Measurements from ENCODE around the gene HIGD2B.
"Not testable (repeated sequence)": the region's sequence is repeated elsewhere in the genome, so short reads cannot be mapped to it uniquely, and the experiment has no call there.

The HIGD2B gene

DNA sequence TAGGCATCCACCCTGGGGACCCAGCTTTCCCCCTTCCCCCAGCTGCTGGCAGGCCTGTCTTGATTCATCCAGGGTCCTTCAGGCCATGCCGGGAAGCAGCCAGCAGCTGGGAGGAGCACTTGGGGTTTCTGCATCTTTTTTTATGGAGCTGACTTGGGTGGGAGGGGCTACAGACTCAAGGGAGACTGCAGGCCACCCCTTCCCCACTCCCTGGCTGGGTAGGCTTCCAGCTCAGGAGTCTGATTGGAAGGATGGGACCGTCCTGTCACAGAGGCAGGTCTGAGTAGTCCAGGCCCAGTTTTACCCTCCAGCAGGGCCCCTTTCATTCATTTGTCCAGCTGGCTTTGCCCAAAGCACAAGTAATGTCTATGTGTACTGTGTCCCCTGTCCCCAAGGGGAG is 43.7 kb downstream of the HIGD2B start:
- POLR2A ChIA-PET; DNase-seq (ENCODE audit: extremely low spot score); CTCF ChIA-PET: not testable (repeated sequence)

DNA sequence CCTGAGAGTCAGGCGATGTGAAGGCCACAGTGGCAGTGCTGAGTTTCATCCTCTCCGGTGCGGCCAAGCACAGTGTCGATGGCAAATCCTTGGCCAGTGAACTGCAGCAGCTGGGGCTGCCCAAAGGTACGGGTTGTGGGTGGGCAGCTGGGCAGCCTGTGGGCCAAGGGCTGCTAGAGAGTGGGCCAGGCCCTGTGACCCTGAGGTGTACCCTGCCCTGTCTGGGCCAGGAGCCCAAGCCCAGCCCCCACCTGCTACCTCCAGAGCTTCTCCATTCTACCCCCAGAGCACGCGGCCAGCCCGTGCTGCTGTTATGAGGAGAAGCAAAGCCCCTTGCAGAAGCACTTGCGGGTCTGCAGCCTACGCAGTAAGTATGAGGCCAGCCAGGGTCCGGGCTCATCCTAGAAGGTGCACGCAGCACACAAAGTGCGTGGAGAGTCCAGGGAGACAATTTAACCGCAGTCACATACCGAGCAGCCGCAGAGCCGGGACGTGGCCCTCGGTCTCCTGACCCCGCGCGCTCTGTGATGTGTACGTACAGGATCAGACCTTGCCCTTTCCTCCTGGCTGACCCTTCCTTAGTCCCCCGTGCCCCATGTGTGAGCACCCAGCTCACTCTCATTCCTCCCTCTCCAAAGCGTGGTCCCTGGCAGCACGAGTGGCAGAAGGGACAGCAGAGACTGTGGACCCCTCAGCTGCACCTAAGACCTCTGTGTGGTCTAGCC is 46.1 kb downstream of the HIGD2B start:
- POLR2A ChIA-PET; CTCF ChIA-PET; DNase-seq (ENCODE audit: extremely low spot score): not testable (repeated sequence)

DNA sequence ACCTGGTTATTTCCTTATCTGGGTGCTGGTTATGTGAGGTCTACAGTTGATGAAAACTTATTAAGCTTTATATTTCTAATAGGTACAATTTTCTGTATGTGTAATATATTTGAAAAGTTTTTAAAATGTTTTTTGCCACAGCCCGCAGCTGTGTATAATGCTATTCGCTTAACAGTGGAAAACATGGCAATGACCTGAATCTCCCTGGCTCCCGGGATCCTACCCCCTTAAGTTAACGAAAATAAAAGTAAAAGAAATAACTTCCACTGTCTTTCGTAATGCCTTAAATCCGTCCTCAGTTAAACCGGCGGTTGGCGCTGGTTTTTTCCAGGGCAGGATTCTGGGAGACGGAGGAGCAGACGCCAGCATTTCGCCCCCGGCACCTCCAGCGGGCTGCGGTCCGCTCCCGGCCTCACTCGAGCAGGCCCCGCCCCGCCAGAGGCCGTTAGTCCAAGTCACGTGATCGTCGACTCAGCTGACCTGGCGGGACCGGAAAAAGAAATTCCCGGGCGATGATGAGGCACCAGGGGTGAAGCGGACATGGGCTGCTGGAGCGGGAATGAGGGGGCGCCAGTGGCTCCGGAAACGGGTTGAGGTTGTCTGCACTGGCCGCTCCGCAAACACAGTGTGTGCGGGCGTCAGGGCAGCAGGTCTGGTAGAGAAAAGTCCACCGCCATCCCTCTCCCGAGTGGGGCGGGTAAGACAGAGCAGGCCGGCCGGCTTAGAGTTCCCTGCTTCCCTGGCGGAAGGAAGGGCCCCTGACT is 49.3 kb downstream of the HIGD2B start:
- DNase-seq (ENCODE audit: extremely low spot score); POLR2A ChIA-PET; CTCF ChIA-PET: not testable (repeated sequence)

DNA sequence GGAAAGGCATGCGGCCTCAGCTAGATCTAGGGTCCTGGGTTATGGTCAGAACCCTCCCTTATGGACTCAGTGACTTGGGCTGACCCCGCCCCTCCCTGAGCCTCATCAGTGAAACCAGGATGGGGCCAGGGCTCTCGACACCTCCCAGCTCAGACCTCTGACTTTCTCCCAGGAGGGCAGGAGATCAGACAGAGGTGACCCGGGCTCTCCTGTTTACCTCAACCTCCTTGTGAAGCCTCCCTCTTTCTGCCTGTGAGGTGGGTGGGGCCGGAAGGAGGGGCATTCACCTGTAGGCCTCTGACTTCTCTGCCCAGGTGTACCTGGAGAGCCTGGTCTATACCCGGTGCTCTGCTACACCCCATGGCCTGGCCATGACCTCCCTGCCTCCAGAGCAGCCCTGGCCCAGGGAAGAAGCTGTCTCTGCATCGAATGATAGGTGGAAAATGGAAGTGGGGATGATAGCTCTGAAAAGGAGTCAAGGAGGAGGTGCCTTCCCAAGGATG is 56.9 kb downstream of the HIGD2B start:
- DNase-seq (ENCODE audit: extremely low spot score); POLR2A ChIA-PET: not testable (repeated sequence)
- CTCF ChIA-PET = interaction anchor here (1.7 kb wide), 1 partner anchor 29 kb away, joined by 8 read pairs; no protein-coding TSS in a partner anchor

- DNase-seq (ENCODE audit: extremely low spot score); POLR2A ChIA-PET: not testable (repeated sequence)
- CTCF ChIA-PET = interaction anchor here (1.7 kb wide), 1 partner anchor 28 kb away, joined by 8 read pairs; no protein-coding TSS in a partner anchor
- TF ChIP-seq, protein P1, sequence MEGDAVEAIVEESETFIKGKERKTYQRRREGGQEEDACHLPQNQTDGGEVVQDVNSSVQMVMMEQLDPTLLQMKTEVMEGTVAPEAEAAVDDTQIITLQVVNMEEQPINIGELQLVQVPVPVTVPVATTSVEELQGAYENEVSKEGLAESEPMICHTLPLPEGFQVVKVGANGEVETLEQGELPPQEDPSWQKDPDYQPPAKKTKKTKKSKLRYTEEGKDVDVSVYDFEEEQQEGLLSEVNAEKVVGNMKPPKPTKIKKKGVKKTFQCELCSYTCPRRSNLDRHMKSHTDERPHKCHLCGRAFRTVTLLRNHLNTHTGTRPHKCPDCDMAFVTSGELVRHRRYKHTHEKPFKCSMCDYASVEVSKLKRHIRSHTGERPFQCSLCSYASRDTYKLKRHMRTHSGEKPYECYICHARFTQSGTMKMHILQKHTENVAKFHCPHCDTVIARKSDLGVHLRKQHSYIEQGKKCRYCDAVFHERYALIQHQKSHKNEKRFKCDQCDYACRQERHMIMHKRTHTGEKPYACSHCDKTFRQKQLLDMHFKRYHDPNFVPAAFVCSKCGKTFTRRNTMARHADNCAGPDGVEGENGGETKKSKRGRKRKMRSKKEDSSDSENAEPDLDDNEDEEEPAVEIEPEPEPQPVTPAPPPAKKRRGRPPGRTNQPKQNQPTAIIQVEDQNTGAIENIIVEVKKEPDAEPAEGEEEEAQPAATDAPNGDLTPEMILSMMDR (IDR thresholded peaks at IDR 0.05; ENCODE audit: control extremely low read depth, extremely low read depth, low read depth, missing control alignments) = peak; percentile 10
These were observed 57.5 kb downstream of the HIGD2B start for GRCh38 chr15:72628249-72629067.

DNA sequence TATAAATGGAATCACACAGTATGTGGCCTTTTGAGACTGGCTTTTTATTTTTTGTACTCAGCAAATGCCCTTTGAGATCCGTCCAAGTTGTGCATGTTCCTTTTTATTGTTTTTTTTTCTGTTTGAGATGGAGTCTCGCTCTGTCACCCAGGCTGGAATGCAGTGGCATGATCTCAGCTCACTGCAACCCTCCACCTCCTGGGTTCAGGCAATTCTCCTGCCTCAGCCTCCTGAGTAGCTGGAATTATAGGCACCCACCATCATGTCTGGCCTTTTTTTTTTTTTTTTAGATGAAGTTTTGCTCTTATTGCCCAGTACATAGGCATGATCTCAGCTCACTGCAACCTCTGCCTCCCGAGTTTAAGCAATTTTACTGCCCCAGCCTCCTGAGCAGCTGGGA is 59.8 kb downstream of the HIGD2B start:
- DNase-seq (ENCODE audit: extremely low spot score); POLR2A ChIA-PET; CTCF ChIA-PET: not testable (repeated sequence)

Measured in GM10248 (cell line).